Measurements from ENCODE around the gene LZTFL1.

LZTFL1 gene

DNA sequence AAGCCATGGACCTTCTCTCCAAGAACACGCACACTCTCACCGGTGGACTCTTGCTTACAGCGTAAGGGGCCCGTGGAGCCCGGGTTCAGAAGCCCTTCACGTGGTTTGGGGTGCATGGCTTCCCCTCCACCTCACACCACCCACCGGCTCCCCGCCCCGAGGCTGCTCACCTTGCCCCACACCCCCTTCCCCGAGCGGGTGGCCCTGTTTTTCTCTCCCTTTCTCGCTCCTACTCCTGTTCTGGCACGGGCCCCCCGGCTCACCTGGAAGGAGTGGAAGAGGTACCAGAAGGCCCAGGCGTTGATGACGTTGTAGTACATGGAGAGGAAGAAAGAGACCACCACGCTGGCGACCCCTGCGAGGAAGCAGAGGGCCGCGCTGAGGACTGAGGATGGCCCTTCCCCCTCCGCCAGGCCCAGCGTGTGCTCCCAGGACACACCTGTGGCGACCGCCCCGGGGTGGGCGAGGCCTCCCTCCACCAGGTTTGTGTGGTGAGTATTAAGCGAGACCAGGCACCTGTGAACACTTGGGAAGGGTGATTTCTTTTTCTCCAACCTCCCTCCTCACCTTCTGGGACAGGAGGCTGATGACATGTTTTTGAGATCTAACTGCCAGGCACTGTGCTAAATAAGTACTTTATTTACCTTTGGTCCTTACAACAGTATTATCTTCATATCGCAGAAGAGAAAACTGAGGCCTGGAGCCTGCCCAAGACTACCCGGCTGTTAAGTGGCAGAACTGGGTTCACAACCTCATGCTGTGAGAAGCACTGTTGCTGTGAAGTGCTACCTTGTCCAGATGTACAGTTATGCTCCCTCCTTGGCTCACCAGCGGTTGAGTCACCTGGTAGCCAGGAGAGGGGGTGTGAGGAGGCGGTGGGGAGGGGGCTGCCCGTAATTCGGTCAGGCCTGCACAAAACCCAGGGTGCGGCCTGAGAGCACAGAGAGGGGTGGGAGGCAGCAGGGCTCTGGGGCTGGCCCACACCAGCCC is 61.9 kb downstream of the LZTFL1 start:
- no peaks in the 10 kb centered on the region for H3K4me1 ChIP-seq (ENCODE audit: control insufficient read depth in 5 of 5, insufficient read depth in 5 of 5, low read length in 5 of 5)
- no peaks in the 10 kb centered on the region for H3K9me3 ChIP-seq (ENCODE audit: control insufficient read depth in 5 of 5, low read length in 5 of 5)
- H3K9ac ChIP-seq (ENCODE audit: low read length in 5 of 5) = no peak overlapping the region
- H3K27me3 ChIP-seq (ENCODE audit: control insufficient read depth in 5 of 5, insufficient read depth in 4 of 5, low read length in 5 of 5) = peaks cover 0 to 11% (median 0%) of the 10 kb centered on the region in 5 donors
- H3K27ac ChIP-seq (ENCODE audit: low read depth, low read length) = no peak overlapping the region
- H3K36me3 ChIP-seq (ENCODE audit: control insufficient read depth in 5 of 5, insufficient read depth in 5 of 5, low read length in 5 of 5) = no peaks in the 10 kb centered on the region
- no peak overlapping the region for H3K4me3 ChIP-seq (ENCODE audit: low read depth in 1 of 5, low read length in 5 of 5)

- H3K27me3 ChIP-seq (ENCODE audit: control insufficient read depth in 5 of 5, insufficient read depth in 4 of 5, low read length in 5 of 5) = peaks cover 0 to 14% (median 0%) of the 10 kb centered on the region in 5 donors
- no peak overlapping the region for H3K4me3 ChIP-seq (ENCODE audit: low read depth in 1 of 5, low read length in 5 of 5)
- H3K9ac ChIP-seq (ENCODE audit: low read length in 5 of 5) = no peak overlapping the region
- H3K36me3 ChIP-seq (ENCODE audit: control insufficient read depth in 5 of 5, insufficient read depth in 5 of 5, low read length in 5 of 5) = no peaks in the 10 kb centered on the region
- H3K27ac ChIP-seq (ENCODE audit: low read depth, low read length) = no peak overlapping the region
- H3K4me1 ChIP-seq (ENCODE audit: control insufficient read depth in 5 of 5, insufficient read depth in 5 of 5, low read length in 5 of 5) = no peaks in the 10 kb centered on the region
- no peaks in the 10 kb centered on the region for H3K9me3 ChIP-seq (ENCODE audit: control insufficient read depth in 5 of 5, low read length in 5 of 5)
Observed at GRCh38 chr3:45778761-45779201, 63.1 kb downstream of the LZTFL1 start.

DNA sequence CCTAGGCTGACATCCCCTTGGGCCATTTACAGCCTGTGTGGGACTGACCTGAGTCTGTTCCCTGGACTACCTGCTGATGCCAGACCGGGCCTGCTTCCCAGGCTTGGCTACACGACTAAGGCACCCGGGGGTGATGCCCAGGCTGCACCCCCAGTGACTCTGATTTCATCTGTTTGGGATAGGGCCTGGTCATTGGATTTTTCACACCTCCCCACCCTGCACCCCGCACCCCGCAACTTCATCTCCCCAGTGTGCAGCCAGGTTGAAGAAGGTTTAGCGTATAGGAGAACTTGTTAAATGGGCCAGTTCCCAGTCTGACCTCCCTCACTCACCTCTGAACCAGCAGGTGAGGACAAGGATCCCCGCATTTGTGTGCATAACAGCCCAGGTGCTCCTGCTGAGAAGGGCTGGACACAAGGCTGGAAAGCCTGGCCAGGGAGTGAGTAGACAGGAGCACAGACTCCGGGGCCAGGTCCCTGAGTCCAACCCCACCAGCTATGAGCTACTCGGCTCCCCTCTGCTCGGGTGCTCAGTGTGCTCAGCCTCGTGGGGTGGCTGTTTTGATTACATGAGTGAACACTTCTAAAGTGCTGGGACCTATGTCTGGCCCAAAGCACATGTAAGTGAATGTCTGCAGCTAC is 64.1 kb downstream of the LZTFL1 start:
- H3K9me3 ChIP-seq (ENCODE audit: control insufficient read depth in 5 of 5, low read length in 5 of 5) = no peaks in the 10 kb centered on the region
- no peak overlapping the region for H3K4me3 ChIP-seq (ENCODE audit: low read depth in 1 of 5, low read length in 5 of 5)
- H3K27ac ChIP-seq (ENCODE audit: low read depth, low read length) = no peak overlapping the region
- no peak overlapping the region for H3K9ac ChIP-seq (ENCODE audit: low read length in 5 of 5)
- H3K27me3 ChIP-seq (ENCODE audit: control insufficient read depth in 5 of 5, insufficient read depth in 4 of 5, low read length in 5 of 5) = peaks cover 0 to 14% (median 0%) of the 10 kb centered on the region in 5 donors
- H3K4me1 ChIP-seq (ENCODE audit: control insufficient read depth in 5 of 5, insufficient read depth in 5 of 5, low read length in 5 of 5) = no peaks in the 10 kb centered on the region
- no peaks in the 10 kb centered on the region for H3K36me3 ChIP-seq (ENCODE audit: control insufficient read depth in 5 of 5, insufficient read depth in 5 of 5, low read length in 5 of 5)

DNA sequence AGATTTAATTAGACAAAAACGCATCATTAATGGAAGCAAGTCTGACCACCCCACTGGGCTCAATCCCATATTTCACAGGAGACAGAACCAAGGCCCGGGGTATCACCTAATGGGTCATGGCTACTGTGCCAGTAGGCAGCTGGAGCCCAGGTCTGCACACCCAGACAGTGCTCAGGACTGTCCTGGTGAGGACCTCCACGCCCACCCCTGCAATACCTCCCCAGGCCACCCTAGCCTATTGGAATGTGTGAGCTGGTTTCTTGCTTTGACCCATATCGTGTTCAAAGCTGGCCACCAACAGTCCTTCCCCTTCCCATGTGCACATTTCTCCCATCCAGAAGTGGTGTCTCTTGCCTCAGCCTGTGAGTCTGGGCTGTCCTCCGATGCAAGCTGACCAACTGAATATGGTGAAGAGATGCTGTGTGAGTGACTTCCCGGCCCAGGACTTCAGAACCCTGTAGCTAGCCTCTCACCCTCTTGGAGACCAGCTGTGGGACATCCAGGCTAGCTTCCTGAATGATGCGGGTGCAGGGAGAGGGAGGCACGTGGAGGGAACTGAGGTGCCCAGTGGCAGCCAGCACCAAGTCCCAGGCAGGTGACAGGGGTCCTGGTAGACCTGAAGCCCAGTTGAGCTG is 64.7 kb downstream of the LZTFL1 start:
- no peak overlapping the region for H3K27ac ChIP-seq (ENCODE audit: low read depth, low read length)
- H3K4me3 ChIP-seq (ENCODE audit: low read depth in 1 of 5, low read length in 5 of 5) = no peak overlapping the region
- H3K9ac ChIP-seq (ENCODE audit: low read length in 5 of 5) = no peak overlapping the region
- H3K27me3 ChIP-seq (ENCODE audit: control insufficient read depth in 5 of 5, insufficient read depth in 4 of 5, low read length in 5 of 5) = peaks cover 0 to 14% (median 0%) of the 10 kb centered on the region in 5 donors
- no peaks in the 10 kb centered on the region for H3K9me3 ChIP-seq (ENCODE audit: control insufficient read depth in 5 of 5, low read length in 5 of 5)
- H3K36me3 ChIP-seq (ENCODE audit: control insufficient read depth in 5 of 5, insufficient read depth in 5 of 5, low read length in 5 of 5) = no peaks in the 10 kb centered on the region
- H3K4me1 ChIP-seq (ENCODE audit: control insufficient read depth in 5 of 5, insufficient read depth in 5 of 5, low read length in 5 of 5) = no peaks in the 10 kb centered on the region

GRCh38 chr3:45776611-45777010 is 65.3 kb downstream of the LZTFL1 start:
- Histone ChIP-seq H3K9me3 (ENCODE audit: control insufficient read depth in 5 of 5, low read length in 5 of 5) (no peaks in the 10 kb centered on the region), H3K9ac (ENCODE audit: low read length in 5 of 5) (no peak overlapping the region), H3K36me3 (ENCODE audit: control insufficient read depth in 5 of 5, insufficient read depth in 5 of 5, low read length in 5 of 5) (no peaks in the 10 kb centered on the region), H3K27ac (ENCODE audit: low read depth, low read length) (no peak overlapping the region), H3K27me3 (ENCODE audit: control insufficient read depth in 5 of 5, insufficient read depth in 4 of 5, low read length in 5 of 5) (peaks cover 0 to 14% (median 0%) of the 10 kb centered on the region in 5 donors), H3K4me1 (ENCODE audit: control insufficient read depth in 5 of 5, insufficient read depth in 5 of 5, low read length in 5 of 5) (no peaks in the 10 kb centered on the region), H3K4me3 (ENCODE audit: low read depth in 1 of 5, low read length in 5 of 5) (no peak overlapping the region)

GRCh38 chr3:45776301-45776595 is 65.7 kb downstream of the LZTFL1 start:
- Histone ChIP-seq H3K9ac (ENCODE audit: low read length in 5 of 5) (no peak overlapping the region), H3K4me1 (ENCODE audit: control insufficient read depth in 5 of 5, insufficient read depth in 5 of 5, low read length in 5 of 5) (no peaks in the 10 kb centered on the region), H3K36me3 (ENCODE audit: control insufficient read depth in 5 of 5, insufficient read depth in 5 of 5, low read length in 5 of 5) (no peaks in the 10 kb centered on the region), H3K9me3 (ENCODE audit: control insufficient read depth in 5 of 5, low read length in 5 of 5) (no peaks in the 10 kb centered on the region), H3K4me3 (ENCODE audit: low read depth in 1 of 5, low read length in 5 of 5) (no peak overlapping the region), H3K27ac (ENCODE audit: low read depth, low read length) (no peak overlapping the region), H3K27me3 (ENCODE audit: control insufficient read depth in 5 of 5, insufficient read depth in 4 of 5, low read length in 5 of 5) (peaks cover 0 to 15% (median 3%) of the 10 kb centered on the region in 5 donors)

GRCh38 chr3:45775571-45776300 is 66.2 kb downstream of the LZTFL1 start:
- no peak overlapping the region for H3K9ac ChIP-seq (ENCODE audit: low read length in 5 of 5)
- no peak overlapping the region for H3K4me3 ChIP-seq (ENCODE audit: low read depth in 1 of 5, low read length in 5 of 5)
- H3K27ac ChIP-seq (ENCODE audit: low read depth, low read length) = no peak overlapping the region
- no peaks in the 10 kb centered on the region for H3K4me1 ChIP-seq (ENCODE audit: control insufficient read depth in 5 of 5, insufficient read depth in 5 of 5, low read length in 5 of 5)
- peaks cover 0 to 16% (median 8%) of the 10 kb centered on the region in 5 donors for H3K27me3 ChIP-seq (ENCODE audit: control insufficient read depth in 5 of 5, insufficient read depth in 4 of 5, low read length in 5 of 5)
- no peaks in the 10 kb centered on the region for H3K36me3 ChIP-seq (ENCODE audit: control insufficient read depth in 5 of 5, insufficient read depth in 5 of 5, low read length in 5 of 5)
- H3K9me3 ChIP-seq (ENCODE audit: control insufficient read depth in 5 of 5, low read length in 5 of 5) = no peaks in the 10 kb centered on the region

DNA sequence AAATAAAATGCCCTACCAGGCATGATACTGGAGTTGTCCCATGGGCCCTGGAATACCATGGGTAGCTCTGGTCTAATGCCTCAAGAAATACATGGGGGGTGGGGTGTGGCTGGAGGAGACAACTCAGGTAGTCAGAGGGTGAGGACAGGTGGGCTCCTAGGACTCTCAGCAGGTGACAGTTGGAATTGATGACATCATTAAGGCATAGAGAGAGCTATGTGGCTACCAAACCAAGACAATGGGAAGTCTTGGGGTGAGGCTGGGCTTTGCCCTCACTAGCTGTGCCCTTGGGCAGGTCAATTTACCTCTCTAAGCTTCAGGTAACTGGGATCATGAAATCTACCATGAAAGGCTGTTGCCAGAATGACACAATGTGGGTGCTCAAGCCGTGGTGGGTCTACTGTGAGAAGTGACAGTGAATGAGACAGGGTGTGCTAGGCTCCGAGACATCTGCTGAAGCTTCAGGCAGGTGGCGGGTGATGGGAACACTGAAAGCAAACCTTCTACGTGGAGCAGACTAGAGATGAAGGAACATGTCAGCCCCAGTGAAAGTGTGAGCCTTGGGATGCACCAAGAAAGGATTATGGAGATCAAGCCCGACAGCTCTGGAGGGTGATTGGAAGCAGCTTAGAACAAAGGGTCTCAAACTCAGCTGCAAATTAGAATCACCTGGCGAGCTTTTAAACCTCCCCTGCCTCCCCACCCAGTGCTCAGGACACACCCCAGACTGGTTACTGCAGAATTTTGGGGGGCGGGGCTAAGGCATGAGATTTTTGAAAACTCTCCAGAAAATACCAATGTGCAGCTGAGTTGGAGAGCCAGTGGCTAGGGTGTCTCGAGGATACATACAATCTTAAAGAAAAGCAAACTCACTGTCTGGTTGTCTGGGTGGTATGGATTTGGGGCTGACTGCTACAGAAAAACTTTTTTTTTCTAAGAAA is 67.1 kb downstream of the LZTFL1 start:
- H3K36me3 ChIP-seq (ENCODE audit: control insufficient read depth in 5 of 5, insufficient read depth in 5 of 5, low read length in 5 of 5) = no peaks in the 10 kb centered on the region
- no peaks in the 10 kb centered on the region for H3K9me3 ChIP-seq (ENCODE audit: control insufficient read depth in 5 of 5, low read length in 5 of 5)
- H3K9ac ChIP-seq (ENCODE audit: low read length in 5 of 5) = no peak overlapping the region
- no peaks in the 10 kb centered on the region for H3K4me1 ChIP-seq (ENCODE audit: control insufficient read depth in 5 of 5, insufficient read depth in 5 of 5, low read length in 5 of 5)
- H3K27ac ChIP-seq (ENCODE audit: low read depth, low read length) = no peak overlapping the region
- no peak overlapping the region for H3K4me3 ChIP-seq (ENCODE audit: low read depth in 1 of 5, low read length in 5 of 5)
- H3K27me3 ChIP-seq (ENCODE audit: control insufficient read depth in 5 of 5, insufficient read depth in 4 of 5, low read length in 5 of 5) = peaks cover 0 to 13% (median 9%) of the 10 kb centered on the region in 5 donors
